Activated CD4-positive, alpha-beta T cell treated with anti-CD3 and anti-CD28 coated beads, Interleukin-2, amount 50 U/mL, for 4 hours (primary cell): Measurements from ENCODE around the gene DNAJC16.
"Not testable (repeated sequence)": the region's sequence is repeated elsewhere in the genome, so short reads cannot be mapped to it uniquely, and the experiment has no call there.

ENCODE experiments used
- DNase-seq, 2 experiments: peaks; one replicate each; pipeline ENCODE4 v3.0.0-alpha.2; 2020

Gene DNAJC16

GRCh38 chr1:15508700-15509487 lies 17.8 kb upstream of the DNAJC16 start:
- DNase-seq, result no peak

GRCh38 chr1:15509586-15509985 lies 17.1 kb upstream of the DNAJC16 start:
- DNase-seq, result no peak

GRCh38 chr1:15510611-15511405 lies 15.8 kb upstream of the DNAJC16 start:
- DNase-seq, result no peak

- DNase-seq, result no peak
These were observed 13.5 kb upstream of the DNAJC16 start for GRCh38 chr1:15513192-15513591.

GRCh38 chr1:15513919-15514318 lies 12.7 kb upstream of the DNAJC16 start:
- DNase-seq, result no peak

- DNase-seq, result not testable (repeated sequence)
These were observed 12.1 kb upstream of the DNAJC16 start for GRCh38 chr1:15514557-15514956.

GRCh38 chr1:15515022-15515663 lies 11.5 kb upstream of the DNAJC16 start:
- no peak for DNase-seq

- DNase-seq, result no peak
These were observed 7.0 kb upstream of the DNAJC16 start for GRCh38 chr1:15519625-15520024.

GRCh38 chr1:15521206-15521906 lies 5.3 kb upstream of the DNAJC16 start:
- not testable (repeated sequence) for DNase-seq

GRCh38 chr1:15522551-15522950 lies 4.1 kb upstream of the DNAJC16 start:
- no peak for DNase-seq

GRCh38 chr1:15523104-15524020 lies 3.3 kb upstream of the DNAJC16 start:
- no peak for DNase-seq

- DNase-seq, result no peak
These were observed 2.7 kb upstream of the DNAJC16 start, which contains the start of gene CASP9 for GRCh38 chr1:15524021-15524282. TSS of gene CASP9 (minus strand) at chr1:15524215. CDS start at chr1:15524200, 15 bp downstream.

GRCh38 chr1:15524283-15525049 lies 2.2 kb upstream of the DNAJC16 start:
- DNase-seq, result peak; percentile 100

- DNase-seq, result no peak
These were observed 1.3 kb upstream of the DNAJC16 start for GRCh38 chr1:15525050-15526020.

GRCh38 chr1:15526021-15526489 lies 593 bp upstream of the DNAJC16 start:
- peak in 1 of 2 experiments; percentile 13 for DNase-seq

GRCh38 chr1:15531003-15531402 lies 4.4 kb downstream of the DNAJC16 start:
- no peak for DNase-seq

- no peak for DNase-seq
These were observed 5.0 kb downstream of the DNAJC16 start for GRCh38 chr1:15531682-15532081.

GRCh38 chr1:15538771-15539170 lies 12.1 kb downstream of the DNAJC16 start:
- no peak for DNase-seq

GRCh38 chr1:15540186-15540585 lies 13.5 kb downstream of the DNAJC16 start:
- no peak for DNase-seq
